Activated B cell treated with CpG ODN at 0.5 μM for 24 hours (primary cell): ENCODE measurements around the gene ALOX12. TPM values are rescaled to one million over a fixed set of nuclear protein-coding genes. Genes with fewer than 3 reads are reported as not detected.

Experiments used
- ATAC-seq: fragments of 200-7000 bp; cut with Tn5 transposase; one replicate; pipeline ENCODE4 v1.10.0; 2021; ENCODE audit warnings: low read depth, mild to moderate bottlenecking, moderate library complexity
- CTCF ChIA-PET: fragments of 350-600 bp; sonication (Branson Sonifier 250); formaldehyde crosslinking; loops from one replicate; lab custom pipeline; 2021; ENCODE audit warnings: antibody characterized with exemption; lab: Charles Lee
- POLR2A ChIA-PET: fragments of 350-600 bp; sonication (Branson Sonifier 250); formaldehyde crosslinking; loops from one replicate; lab custom pipeline; 2021; ENCODE audit warnings: antibody characterized with exemption; lab: Charles Lee
- DNase-seq: peaks from one replicate; pipeline ENCODE4 v3.0.0; 2022
- H3K27ac Mint-ChIP-seq: one replicate; pipeline ENCODE4 v1.8.0; 2020; ENCODE audit warnings: mixed read lengths
- H3K27me3 Mint-ChIP-seq: one replicate; pipeline ENCODE4 v1.8.0; 2021; ENCODE audit warnings: mixed read lengths
- H3K36me3 Mint-ChIP-seq: one replicate; pipeline ENCODE4 v1.8.0; 2021; ENCODE audit warnings: low read depth, mixed read lengths
- H3K4me1 Mint-ChIP-seq: one replicate; pipeline ENCODE4 v1.8.0; 2021; ENCODE audit warnings: mixed read lengths
- H3K4me3 Mint-ChIP-seq: one replicate; pipeline ENCODE4 v1.8.0; 2020; ENCODE audit warnings: mild to moderate bottlenecking, mixed read lengths
- H3K9me3 Mint-ChIP-seq: one replicate; pipeline ENCODE4 v1.8.0; 2020; ENCODE audit warnings: mixed read lengths
- intact Hi-C: fragments of 100-400 bp; cut with micrococcal nuclease; formaldehyde crosslinking; loops from one replicate; pipeline ENCODE4 v1.15.1; 2024
- total RNA-seq: library from RNA; stranded (reverse); gene quantifications from 2 replicates; pipeline ENCODE4 v1.2.3, GENCODE V29; 2022
- TF ChIP-seq, protein P1 (sequence below): fragments of 200-600 bp; IDR thresholded peaks from one replicate; pipeline ENCODE4 v1.8.0; 2022; ENCODE audit warnings: antibody characterized with exemption, mild to moderate bottlenecking

The ALOX12 gene
- total RNA-seq, 1 donor from 2014 or later: not detected

DNA sequence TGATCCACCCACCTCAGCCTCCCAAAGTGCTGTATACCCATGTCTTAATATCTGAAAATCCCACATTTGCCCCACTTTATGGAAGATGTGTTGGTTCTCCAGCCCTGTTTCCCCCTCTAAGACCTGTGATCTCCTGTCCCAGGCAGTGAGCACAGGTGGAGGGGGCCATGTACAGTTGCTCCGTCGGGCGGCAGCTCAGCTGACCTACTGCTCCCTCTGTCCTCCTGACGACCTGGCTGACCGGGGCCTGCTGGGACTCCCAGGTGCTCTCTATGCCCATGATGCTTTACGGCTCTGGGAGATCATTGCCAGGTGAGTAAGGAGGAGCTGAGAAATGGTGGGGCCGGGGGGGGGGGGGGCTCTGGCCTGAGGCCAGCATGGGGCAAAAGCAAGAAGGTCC is 9.9 kb downstream of the ALOX12 start:
- TF ChIP-seq, protein P1, sequence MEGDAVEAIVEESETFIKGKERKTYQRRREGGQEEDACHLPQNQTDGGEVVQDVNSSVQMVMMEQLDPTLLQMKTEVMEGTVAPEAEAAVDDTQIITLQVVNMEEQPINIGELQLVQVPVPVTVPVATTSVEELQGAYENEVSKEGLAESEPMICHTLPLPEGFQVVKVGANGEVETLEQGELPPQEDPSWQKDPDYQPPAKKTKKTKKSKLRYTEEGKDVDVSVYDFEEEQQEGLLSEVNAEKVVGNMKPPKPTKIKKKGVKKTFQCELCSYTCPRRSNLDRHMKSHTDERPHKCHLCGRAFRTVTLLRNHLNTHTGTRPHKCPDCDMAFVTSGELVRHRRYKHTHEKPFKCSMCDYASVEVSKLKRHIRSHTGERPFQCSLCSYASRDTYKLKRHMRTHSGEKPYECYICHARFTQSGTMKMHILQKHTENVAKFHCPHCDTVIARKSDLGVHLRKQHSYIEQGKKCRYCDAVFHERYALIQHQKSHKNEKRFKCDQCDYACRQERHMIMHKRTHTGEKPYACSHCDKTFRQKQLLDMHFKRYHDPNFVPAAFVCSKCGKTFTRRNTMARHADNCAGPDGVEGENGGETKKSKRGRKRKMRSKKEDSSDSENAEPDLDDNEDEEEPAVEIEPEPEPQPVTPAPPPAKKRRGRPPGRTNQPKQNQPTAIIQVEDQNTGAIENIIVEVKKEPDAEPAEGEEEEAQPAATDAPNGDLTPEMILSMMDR: no peak
- intact Hi-C loops: loop anchor here (1.0 kb wide), 1 partner anchor 17 kb away; no protein-coding TSS in a partner anchor
- Mint-ChIP-seq H3K4me1 (peaks cover 33% of the 10 kb centered on the region), H3K27me3 (no peaks in the 10 kb centered on the region), H3K27ac (no peak overlapping the region), H3K36me3 (peaks cover 62% of the 10 kb centered on the region), H3K4me3 (no peak overlapping the region), H3K9me3 (no peaks in the 10 kb centered on the region)
- CTCF ChIA-PET: interaction anchor here (1.0 to 8.8 kb wide), 5 partner anchors 79 to 162 kb away, joined by 3 to 118 read pairs (median 5); no protein-coding TSS in a partner anchor
- DNase-seq (no peak), ATAC-seq (no peak)
- POLR2A ChIA-PET: interaction anchor here (0.7 to 1.6 kb wide), 3 partner anchors 16 to 30 kb away, joined by 4 to 7 read pairs (median 6); no protein-coding TSS in a partner anchor

DNA sequence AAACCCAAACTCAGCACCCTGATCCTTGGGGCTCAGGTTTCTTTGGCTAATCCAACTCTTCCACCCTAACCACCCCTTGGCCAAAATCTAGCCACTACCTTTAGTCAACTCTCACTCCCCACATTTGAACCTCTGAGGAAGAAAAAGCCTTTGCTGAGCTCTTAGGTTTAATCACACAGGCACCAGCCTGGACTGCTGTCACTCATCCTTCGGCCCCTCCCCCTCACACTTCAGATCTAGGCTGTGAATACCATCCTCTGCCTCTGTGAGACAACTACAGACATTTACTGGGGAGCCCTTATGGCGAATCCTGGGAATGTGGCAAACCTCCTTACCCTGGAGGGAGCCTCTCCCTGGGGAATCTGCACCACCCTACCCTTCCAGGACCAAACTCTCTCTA is 11.3 kb downstream of the ALOX12 start:
- no peak for DNase-seq
- Mint-ChIP-seq H3K4me1 (peaks cover 47% of the 10 kb centered on the region), H3K9me3 (no peaks in the 10 kb centered on the region), H3K27me3 (no peaks in the 10 kb centered on the region), H3K27ac (no peak overlapping the region), H3K4me3 (no peak overlapping the region), H3K36me3 (peaks cover 53% of the 10 kb centered on the region)
- TF ChIP-seq, protein P1: no peak
- ATAC-seq: no peak
- CTCF ChIA-PET: interaction anchor here (0.6 to 8.8 kb wide), 4 partner anchors 11 to 97 kb away, joined by 3 to 118 read pairs (median 4); partner anchors contain the start of gene BCL6B
- intact Hi-C loops: no loop called here
- POLR2A ChIA-PET: interaction anchor here (0.9 kb wide), 1 partner anchor 14 kb away, joined by 3 read pairs; no protein-coding TSS in a partner anchor

DNA sequence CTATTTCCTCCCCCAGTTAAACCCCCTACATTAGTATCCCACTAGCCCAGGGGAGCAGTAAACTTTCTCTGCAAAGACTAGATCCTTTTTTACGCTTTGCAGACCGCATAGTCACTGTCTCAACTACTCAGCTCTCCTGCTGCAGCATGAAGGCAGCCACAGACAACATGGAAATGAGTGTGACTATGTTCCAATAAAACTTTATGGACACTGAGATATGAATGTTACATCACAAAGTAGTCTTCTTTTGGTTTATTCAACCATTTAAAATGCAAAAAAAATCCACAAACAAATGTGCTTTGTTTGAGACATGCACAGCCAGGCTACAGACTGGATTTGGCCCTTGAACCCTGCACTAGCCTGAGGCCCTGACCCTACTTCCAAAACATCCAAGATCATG is 14.7 kb downstream of the ALOX12 start:
- peak overlapping the region; percentile 46 for H3K27ac Mint-ChIP-seq
- POLR2A ChIA-PET: no interaction called here
- H3K27me3 Mint-ChIP-seq: no peaks in the 10 kb centered on the region
- ATAC-seq: no peak
- no peak for DNase-seq
- peak overlapping the region; percentile 95 for H3K4me3 Mint-ChIP-seq
- H3K36me3 Mint-ChIP-seq: peaks cover 55% of the 10 kb centered on the region
- no peaks in the 10 kb centered on the region for H3K9me3 Mint-ChIP-seq
- peaks cover 64% of the 10 kb centered on the region for H3K4me1 Mint-ChIP-seq
- intact Hi-C loops: loop anchor here (5.0 to 10.0 kb wide), 3 partner anchors 568 to 1523 kb away; partner anchors contain the start of genes DERL2, MIS12, PIMREG and RPL26
- CTCF ChIA-PET: interaction anchor here (1.5 kb wide), 1 partner anchor 96 kb away, joined by 4 read pairs; no protein-coding TSS in a partner anchor
- TF ChIP-seq, protein P1: no peak

DNA sequence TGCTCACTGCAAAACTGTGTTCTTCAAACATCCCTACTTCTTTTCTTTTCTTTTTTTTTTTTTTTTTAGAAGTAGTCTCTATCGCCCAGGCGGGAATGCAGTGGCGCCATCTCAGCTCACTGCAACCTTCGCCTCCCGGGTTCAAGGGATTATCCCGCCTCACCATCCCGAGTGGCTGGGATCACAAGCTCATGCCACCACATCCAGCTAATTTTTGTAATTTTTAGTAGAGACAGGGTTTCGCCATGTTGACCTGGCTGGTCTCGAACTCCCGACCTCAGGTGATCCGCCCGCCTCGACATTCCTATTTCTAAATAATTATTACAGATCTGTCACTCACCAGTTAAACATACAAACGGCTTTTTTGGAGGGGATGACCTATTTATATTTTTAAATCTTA is 15.6 kb downstream of the ALOX12 start:
- intact Hi-C loops: loop anchor here (5.0 to 10.0 kb wide), 3 partner anchors 569 to 1524 kb away; partner anchors contain the start of genes DERL2, MIS12, PIMREG and RPL26
- peak overlapping the region; percentile 100 for H3K27ac Mint-ChIP-seq
- peaks cover 72% of the 10 kb centered on the region for H3K4me1 Mint-ChIP-seq
- DNase-seq (no peak), ATAC-seq (no peak)
- peak overlapping the region; percentile 95 for H3K4me3 Mint-ChIP-seq
- ChIA-PET CTCF (interaction anchor here (1.1 to 1.7 kb wide), 3 partner anchors 11 to 100 kb away, joined by 3 to 5 read pairs (median 4); no protein-coding TSS in a partner anchor), POLR2A (interaction anchor here (0.6 to 1.1 kb wide), 2 partner anchors 14 to 101 kb away, joined by 3 to 10 read pairs; no protein-coding TSS in a partner anchor)
- no peaks in the 10 kb centered on the region for H3K27me3 Mint-ChIP-seq
- TF ChIP-seq, protein P1: no peak
- H3K9me3 Mint-ChIP-seq: no peaks in the 10 kb centered on the region
- peaks cover 55% of the 10 kb centered on the region for H3K36me3 Mint-ChIP-seq

DNA sequence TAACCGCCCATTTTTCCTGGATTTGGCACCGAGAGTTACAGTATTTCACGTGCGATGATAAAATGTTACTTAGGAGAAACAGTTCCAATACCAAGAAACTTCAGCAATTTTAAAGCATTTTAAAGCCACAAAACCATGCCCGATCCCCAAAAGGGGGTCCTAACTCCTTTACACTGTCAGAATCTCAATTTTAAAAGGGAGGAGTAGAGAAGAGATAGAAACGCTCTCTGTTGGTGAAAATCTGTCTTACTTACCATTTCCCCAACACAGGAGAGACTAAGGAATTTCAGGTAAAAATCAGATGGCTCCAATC is 16.0 kb downstream of the ALOX12 start:
- H3K27ac Mint-ChIP-seq: peak overlapping the region; percentile 100
- CTCF ChIA-PET: interaction anchor here (0.6 to 1.7 kb wide), 5 partner anchors 11 to 346 kb away, joined by 3 to 5 read pairs (median 3); no protein-coding TSS in a partner anchor
- no peaks in the 10 kb centered on the region for H3K27me3 Mint-ChIP-seq
- TF ChIP-seq, protein P1: no peak
- POLR2A ChIA-PET: interaction anchor here (0.6 to 4.2 kb wide), 12 partner anchors 10 to 675 kb away, joined by 3 to 39 read pairs (median 4); partner anchors contain the start of genes ACADVL, DLG4, GPS2 and POLR2A
- intact Hi-C loops: loop anchor here (1.0 to 10.0 kb wide), 4 partner anchors 8 to 1525 kb away; partner anchors contain the start of genes DERL2, MIS12, PIMREG and RPL26
- ATAC-seq (no peak), DNase-seq (no peak)
- H3K36me3 Mint-ChIP-seq: peaks cover 54% of the 10 kb centered on the region
- peak overlapping the region; percentile 95 for H3K4me3 Mint-ChIP-seq
- peaks cover 72% of the 10 kb centered on the region for H3K4me1 Mint-ChIP-seq
- H3K9me3 Mint-ChIP-seq: no peaks in the 10 kb centered on the region
